Activated CD8-positive, alpha-beta memory T cell treated with anti-CD3 and anti-CD28 coated beads, Interleukin-2, amount 50 U/mL, for 1 hour (primary cell): ENCODE data around the gene PPM1H.
"Not testable (repeated sequence)": the region's sequence is repeated elsewhere in the genome, so short reads cannot be mapped to it uniquely, and the experiment has no call there.

Experiments used
- DNase-seq: peaks from one replicate; pipeline ENCODE4 v3.0.0-alpha.2; 2020; ENCODE audit errors: extremely low read depth

The PPM1H gene

DNA sequence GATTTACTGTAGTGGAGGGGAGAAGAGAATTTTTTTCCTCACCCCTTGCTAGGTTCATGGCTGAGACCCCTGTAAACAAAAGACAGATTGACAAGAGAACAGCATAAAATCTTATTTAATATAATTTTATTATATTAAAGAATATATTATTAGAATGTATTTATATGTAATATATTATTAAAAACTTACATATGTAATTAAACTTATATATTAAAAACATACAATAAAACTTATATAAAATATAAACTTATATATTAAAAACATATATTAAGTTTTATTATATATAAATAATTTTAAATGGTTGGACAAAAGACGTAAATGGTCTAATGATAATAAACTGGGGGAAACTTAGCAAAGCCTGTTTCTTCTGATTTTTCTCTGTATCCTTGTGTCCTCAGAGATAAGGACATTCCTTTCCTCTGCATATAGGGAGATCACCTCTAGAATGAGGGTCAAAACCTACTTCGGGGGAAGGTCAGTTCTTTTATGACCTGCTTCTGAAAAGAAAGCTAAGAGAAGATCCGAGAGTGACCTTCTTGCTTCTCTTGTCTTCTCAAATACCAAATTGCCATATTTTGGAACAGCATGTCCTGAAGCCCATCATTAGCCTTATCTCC is 8.9 kb upstream of the PPM1H start:
- DNase-seq, result no peak

- not testable (repeated sequence) for DNase-seq
Measured at GRCh38 chr12:62942316-62942715, 7.4 kb upstream of the PPM1H start.

DNA sequence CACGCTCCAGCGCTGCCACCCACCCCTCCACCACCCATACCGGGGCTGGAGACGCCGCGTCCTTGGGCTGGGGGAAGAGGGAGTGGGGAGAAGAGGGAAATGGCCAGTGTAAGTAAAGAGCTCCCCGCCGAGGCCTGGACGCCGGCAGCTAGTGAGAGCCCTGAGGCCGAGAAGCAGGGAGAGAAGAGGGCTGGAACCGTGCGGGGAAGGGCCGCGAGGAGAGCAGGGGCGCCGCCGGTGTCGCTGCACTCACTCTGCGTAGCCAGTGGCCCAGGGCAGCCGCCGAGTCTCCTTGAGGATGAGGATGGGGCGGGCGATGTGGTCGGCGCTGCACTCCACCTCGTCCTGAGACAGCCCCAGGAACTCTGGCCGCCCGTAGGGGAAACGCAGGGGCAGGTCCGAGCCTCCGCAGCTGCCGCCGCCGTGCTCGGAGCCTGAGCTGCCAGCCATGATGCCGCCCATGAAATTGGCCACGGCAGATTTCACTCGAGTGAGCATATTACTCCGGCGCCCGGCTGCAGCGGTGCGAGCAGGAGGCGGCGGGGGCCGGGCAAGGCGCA is 631 bp downstream of the PPM1H start:
- no peak for DNase-seq

- no peak for DNase-seq
Measured at GRCh38 chr12:62933602-62934238, 1.2 kb downstream of the PPM1H start.

DNA sequence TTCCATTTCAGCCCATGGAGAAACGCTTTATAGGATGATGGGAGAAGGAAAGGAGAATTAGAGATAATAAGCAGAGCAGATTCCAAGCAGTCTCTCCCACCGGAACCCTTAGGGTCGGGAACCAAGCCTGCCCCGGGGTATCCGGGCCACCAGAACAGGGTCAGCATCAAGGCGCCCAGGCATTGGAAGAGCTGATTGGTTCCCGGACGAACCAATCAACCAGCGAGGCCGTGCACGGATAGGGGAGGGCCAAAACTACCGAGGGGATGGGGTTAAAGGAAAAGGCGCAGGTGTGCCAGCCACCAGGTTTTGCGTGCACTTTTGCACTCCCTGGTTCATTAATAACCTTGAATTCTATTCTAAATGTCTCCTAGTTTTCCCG is 1.7 kb downstream of the PPM1H start:
- no peak for DNase-seq

GRCh38 chr12:62931477-62931876 is 3.5 kb downstream of the PPM1H start:
- no peak for DNase-seq

- no peak for DNase-seq
Measured at GRCh38 chr12:62930546-62931425, 4.2 kb downstream of the PPM1H start.

- no peak for DNase-seq
Measured at GRCh38 chr12:62928632-62929031, 6.3 kb downstream of the PPM1H start.

DNA sequence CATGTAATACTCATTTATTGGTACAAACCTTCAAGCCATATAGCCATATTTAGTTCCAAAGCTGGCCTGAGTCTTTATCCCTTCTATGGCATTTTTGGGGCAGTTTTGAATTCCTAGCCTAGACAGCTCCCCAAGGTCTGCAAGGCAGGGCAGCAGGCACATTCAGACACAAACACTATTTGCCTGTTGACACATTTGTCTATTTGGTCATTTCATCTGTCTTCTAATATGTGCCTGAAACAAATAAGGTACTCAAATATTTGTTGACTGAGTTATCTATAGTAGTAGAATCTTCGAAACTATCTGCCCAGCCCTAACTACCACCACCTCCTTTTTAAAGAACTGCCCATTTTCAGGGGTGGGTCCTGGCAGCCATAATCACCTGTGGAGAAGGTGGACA is 9.3 kb downstream of the PPM1H start:
- DNase-seq, result no peak

DNA sequence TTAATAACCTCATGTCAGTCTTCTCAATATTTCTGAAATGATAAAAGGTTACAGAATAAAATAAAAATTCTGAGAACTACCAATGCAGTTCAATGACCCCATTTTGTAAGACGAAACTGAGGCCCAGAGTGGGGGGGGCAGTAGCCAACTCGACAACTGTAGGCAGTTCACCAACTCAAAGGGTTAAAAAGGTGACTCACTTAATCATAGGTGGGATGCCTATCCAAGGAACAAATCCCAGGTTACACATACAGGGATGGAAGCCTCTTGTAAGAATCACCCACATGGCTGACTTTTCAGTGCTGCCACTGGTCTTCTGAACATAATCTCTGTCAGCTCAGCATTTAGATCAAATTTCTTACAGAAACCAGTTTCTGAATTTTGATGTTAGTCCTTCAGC is 10.9 kb downstream of the PPM1H start:
- DNase-seq, result no peak

DNA sequence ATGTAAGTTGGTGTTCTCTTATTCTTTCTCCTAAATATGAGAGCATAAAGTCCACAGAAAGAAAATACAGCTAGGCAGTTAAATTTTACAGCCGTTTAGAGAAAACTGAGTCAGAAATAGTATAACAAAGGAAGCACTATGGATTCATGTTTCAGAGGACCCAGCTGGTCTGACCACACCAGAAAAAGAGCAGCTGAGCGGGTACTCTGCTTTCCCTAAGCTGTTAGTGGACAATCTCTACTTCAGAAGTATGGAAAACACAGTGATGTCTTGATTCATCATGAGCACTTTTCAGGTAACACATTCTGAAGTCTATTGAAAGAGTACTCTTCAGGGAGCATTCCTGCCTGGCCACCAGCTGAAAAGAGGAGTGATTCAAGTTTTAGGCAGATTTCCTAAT is 12.4 kb downstream of the PPM1H start:
- no peak for DNase-seq

DNA sequence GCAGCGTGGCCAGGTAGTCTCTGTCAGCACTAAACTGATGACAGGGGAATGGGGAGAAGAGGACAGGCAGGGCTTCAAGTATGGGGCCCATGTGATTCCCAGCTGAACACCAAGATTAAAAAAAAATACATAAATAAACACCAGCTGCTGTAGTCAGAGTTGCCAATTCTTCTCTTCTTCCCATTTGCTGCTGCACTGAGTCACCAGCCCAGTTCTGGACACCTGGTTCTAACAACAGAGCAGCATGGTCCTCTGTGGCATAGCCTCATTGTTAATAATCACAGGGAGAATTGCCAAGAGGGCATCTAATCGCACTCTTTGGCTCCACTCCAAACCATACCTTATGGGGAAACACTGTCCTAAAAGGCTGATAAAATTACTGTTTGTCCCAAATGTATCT is 15.1 kb downstream of the PPM1H start:
- no peak for DNase-seq

DNA sequence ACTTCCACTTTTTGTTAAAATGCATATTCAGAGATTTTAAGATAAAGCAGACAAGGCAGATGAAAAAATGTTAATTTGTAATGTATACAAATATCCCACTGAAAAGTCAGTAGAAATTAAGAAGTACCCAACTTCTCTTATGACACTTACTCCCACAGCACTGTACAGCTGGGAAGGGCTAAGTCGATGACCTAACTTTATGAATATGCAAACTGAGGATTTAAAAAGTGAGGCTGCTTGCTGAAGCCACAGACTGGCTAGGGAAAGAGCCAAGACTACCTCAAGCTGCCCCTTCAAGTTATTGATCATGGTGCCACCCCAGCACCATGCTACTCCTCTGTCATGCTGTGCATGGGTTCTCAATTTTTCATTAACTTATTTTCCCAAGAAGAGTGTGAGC is 17.0 kb downstream of the PPM1H start:
- DNase-seq, result no peak

DNA sequence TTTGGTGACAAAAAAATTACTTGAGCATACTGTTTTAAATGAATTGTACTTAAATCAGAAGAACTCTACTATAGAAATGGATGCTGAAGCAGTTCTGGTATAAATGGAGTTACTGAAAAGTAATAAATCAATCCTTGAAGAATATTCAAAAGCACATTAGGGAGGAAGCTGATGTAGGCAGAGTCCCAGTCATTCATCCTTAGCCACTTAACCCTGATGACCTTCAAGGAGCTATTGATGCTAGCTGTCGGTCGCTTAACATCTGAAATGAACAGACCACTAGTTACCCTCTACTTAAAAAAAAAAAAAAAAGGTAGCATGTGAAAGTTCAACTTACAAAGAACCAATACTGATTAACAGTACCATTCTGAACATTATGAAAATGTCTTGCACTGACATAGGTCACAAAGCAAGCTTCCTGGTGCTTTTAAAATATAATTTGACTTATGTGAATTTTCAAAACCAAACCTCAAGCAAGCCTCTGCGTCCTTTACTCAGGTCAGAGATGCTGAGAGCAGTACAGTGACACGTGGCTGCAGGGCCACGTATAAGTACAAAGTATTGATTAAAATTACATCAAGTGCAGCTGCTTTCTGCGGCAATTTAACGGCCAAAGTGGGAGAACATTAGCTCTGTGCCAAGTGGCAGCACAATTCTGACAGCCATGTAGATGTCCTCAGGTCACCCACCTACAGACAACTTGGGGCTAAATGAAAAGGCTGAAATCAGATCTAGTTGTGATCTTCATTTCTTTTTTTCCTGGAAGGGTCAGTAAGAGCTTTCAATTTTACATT is 18.1 kb downstream of the PPM1H start:
- DNase-seq, result no peak

- DNase-seq, result no peak
Measured at GRCh38 chr12:62915204-62915529, 19.8 kb downstream of the PPM1H start.

- DNase-seq, result no peak
Measured at GRCh38 chr12:62914443-62915203, 20.3 kb downstream of the PPM1H start.

GRCh38 chr12:62913380-62913779 is 21.6 kb downstream of the PPM1H start:
- no peak for DNase-seq

DNA sequence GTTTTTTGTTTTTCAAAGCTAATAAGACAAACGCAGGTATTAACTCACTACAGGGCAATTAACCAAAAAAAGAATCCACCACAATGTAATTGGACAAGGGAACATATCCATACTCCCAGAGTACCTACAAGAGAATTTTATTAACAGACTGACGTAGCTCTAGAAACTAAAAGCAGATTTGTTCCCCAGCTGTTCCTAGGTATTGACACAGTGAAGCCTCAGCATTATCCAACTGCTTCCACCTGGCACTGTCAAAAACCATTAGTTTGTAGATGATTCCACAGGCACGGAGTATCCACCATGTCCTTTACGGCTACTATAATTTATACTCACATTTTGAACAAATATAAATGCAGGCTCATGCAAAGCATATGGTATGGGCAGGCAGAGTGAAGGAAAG is 22.3 kb downstream of the PPM1H start:
- DNase-seq, result no peak

DNA sequence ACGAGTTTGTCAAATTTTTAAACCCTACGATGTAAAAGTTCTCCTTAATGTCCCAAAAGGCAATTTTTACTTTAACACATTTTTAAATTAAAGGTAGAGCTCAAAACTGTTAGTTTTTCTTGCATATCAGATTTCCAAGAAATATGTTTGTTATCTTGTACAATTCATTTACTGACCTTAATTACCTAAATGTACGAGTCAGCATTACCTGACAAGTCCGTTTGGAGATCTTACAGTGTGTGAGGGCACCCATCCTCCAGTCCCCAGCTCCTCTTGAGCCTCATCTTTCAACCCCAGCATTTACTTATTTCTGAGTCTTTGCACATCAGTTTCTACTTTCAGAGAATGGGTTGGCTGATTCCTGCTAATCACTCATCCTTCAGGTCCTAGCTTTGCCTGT is 23.7 kb downstream of the PPM1H start:
- DNase-seq, result no peak

DNA sequence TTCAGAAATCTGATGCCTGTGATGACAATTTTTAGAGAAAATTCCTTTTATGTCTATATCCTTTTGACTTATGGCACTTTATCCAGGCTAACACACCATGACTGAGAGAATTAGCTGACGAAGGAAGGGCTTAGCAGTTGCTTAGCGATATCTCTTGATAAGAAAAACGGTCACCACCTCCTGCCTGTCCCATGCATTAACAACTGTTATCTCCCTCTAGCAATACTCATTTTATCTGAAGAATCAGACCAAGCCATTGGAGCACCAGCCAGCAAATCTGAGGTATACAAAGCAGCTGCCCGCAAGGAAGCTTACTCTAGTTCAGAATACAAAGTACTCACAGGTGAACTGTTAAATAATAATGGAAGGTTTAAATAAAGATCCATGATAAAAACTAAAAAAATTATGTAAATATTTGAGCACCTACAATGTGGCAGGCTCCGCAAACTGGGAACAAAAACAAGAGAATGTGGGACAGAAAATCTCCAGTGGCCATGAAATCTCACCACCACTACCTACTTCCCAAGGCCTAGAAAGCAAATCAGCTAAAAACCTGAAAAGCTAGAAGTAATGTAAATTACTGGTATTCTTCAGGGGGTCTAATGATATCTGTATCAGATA is 24.3 kb downstream of the PPM1H start:
- DNase-seq, result no peak

- no peak for DNase-seq
Measured at GRCh38 chr12:62909340-62909739, 25.6 kb downstream of the PPM1H start.
